ENCODE measurements around the gene WDR62. TPM values are rescaled to one million over a fixed set of nuclear protein-coding genes. Genes with fewer than 3 reads are reported as not detected.
"Not testable (repeated sequence)": the region's sequence is repeated elsewhere in the genome, so short reads cannot be mapped to it uniquely, and the experiment has no call there.

WDR62 gene
- total RNA-seq, 1 donor from 2014 or later, result 4.8 TPM

DNA sequence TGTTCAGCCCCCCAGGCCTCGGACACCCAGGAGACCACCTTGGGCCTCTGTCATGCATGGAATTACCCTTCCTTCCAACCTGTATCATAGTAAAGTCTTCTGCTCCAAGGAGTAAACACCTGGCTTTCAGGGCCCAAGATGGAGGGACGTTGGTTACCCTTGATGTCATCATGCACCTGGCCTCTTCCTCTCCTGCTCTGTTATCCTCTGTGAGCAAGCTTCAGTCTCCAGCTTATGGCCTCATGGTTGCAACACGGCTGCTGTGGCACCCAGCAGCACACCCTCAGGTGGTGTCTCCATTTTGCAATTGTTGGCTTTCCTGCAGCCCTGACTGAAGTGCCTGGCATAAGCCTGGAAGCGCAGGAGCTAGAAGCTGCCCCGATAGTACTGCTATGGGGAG, 52.3 kb downstream of the WDR62 start:
- DNase-seq (ENCODE audit: extremely low read depth, low read depth, low spot score), result no peak

DNA sequence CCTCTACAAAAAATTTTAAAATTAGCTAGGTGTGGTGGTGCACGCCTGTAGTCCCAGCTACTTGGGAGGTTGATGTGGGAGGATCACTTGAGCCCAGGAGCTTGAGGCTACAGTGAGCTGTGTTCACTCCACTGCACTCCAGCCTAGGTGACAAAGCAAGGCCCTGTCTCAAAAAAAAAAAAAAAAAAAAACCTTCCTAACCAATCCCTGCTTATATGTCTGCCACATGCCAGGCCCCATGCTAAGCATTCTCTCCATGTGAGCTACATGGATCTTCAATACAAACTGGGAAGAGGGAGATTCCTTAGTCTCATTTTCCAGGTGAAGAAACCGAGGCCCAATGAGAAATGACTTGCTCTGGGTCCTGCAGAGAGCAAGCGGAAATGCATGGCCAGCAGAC, 54.0 kb downstream of the WDR62 start:
- no peak for DNase-seq (ENCODE audit: extremely low read depth, low read depth, low spot score)

DNA sequence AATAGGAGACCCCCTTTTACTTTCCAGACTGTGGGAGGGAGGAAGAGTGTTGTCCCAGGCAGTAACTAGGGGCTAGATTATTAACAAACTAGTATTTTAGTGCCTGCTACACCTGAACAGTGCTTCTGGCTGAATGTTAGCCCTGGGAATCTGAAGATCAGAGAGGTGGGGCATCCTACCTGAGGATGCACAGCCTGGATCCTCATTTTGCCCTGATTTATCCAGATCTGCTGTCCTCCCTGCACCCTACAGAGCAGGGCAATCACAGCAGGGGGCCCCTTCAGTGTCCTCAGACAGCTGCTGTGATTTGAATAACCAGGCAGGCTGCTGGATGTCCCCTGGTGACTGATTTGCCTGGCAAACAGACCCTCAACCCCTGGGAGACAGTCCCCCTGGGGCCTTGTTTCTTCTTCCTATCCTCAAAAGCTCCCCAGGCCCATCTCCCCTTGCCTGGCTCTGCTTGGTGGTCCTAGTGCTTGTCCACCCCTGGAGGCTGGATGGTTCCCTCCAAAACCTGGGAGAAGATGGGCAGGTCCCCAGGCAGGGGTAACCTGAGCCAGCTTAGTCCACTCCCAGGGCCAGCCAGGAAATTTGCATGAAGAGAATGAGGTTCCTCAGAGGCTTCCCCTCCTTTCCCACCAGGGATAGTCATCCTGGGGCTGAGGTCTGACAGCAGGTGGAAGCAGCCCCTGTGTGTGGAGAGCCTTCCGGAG, 55.9 kb downstream of the WDR62 start, which contains the start of gene OVOL3:
TSS of gene OVOL3 (plus strand) at position 657 of the 713 bp plus-strand sequence. CDS start 60 bp downstream, outside the sequence.
- DNase-seq (ENCODE audit: extremely low read depth, low read depth, low spot score), result no peak

DNA sequence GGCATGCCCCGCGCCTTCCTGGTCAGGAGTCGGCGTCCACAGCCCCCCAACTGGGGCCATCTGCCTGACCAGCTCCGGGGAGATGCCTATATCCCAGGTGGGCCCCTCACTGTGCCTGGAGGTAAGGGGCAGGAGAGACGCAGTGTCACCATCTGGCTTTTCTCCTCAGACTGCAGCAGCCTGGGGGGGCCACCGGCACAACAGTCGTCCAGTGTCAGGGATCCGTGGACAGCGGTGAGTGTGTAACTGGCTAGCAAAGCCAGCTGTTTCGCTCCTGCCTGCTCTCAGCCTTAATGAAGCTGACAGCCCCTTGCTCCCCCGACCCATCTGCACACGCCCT, 56.5 kb downstream of the WDR62 start:
- no peak for DNase-seq (ENCODE audit: extremely low read depth, low read depth, low spot score)

DNA sequence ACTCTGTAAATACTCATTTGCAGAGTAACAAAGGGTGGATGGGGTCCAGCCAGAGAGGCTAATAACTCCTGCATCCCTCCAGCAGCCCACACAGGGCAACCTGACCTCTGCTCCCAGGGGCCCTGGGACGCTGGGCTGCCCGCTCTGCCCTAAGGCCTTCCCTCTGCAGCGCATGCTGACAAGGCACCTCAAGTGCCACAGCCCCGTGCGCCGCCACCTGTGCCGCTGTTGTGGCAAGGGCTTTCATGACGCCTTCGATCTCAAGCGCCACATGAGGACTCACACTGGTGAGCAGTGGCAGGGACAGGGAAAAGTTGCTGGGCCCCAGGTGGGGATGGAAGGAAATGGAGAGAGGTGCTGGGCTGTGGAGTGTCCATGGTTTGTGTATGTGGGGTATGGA, 58.0 kb downstream of the WDR62 start:
- DNase-seq (ENCODE audit: extremely low read depth, low read depth, low spot score), result no peak

DNA sequence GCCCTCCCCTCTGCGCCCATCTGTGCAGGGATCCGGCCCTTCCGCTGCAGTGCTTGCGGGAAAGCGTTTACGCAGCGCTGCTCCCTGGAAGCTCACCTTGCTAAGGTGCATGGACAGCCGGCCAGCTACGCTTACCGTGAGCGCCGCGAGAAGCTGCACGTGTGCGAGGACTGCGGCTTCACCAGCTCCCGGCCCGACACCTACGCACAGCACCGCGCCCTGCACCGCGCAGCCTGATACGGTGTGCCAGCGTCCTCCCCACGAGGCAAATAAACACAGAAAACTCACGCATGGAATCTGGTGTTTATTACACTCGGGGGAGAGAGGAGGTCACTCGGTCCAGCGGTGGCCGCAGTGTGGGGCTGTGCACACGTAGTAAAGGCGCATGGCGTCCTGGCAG, 58.7 kb downstream of the WDR62 start:
- DNase-seq (ENCODE audit: extremely low read depth, low read depth, low spot score), result no peak

DNA sequence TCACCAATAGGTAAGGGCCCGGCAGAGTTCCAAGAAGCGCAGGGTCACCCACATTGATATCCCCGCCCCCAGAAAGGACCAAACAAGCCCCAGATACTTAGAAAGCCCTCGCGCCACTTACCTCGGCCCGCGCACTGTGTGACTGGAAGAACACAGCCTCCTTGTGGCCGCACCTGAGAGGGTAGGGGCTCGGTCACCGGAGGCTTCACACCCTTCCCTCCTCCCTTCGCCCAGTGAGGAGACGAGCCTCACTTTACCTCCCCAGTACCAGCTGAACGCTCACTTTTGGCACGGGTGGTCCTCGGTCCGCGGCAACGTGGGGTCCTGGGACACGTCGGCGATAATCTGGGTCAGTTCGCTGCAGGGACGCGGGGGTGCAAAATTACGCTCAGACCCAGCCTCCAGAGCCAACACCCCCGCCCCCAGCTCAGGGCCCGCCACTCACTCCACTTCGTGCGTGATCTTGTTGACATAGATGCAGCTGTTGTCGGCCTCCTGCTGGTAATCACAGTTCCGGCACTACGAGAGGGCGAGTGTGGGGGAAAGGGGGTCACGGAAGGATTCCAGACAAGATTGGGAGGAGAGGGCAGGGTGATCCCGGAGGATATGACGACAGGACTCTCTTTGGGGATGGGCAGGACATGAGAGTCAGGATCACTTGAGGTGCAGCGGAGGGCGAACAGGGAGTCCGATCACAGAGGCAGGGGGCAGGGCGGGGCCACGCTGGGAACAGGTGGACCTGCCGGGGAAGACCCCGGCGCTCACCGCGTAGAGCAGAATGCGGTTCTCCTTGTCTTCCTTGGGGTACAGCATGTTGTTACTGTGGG, 59.4 kb downstream of the WDR62 start:
- no peak for DNase-seq (ENCODE audit: extremely low read depth, low read depth, low spot score)

DNA sequence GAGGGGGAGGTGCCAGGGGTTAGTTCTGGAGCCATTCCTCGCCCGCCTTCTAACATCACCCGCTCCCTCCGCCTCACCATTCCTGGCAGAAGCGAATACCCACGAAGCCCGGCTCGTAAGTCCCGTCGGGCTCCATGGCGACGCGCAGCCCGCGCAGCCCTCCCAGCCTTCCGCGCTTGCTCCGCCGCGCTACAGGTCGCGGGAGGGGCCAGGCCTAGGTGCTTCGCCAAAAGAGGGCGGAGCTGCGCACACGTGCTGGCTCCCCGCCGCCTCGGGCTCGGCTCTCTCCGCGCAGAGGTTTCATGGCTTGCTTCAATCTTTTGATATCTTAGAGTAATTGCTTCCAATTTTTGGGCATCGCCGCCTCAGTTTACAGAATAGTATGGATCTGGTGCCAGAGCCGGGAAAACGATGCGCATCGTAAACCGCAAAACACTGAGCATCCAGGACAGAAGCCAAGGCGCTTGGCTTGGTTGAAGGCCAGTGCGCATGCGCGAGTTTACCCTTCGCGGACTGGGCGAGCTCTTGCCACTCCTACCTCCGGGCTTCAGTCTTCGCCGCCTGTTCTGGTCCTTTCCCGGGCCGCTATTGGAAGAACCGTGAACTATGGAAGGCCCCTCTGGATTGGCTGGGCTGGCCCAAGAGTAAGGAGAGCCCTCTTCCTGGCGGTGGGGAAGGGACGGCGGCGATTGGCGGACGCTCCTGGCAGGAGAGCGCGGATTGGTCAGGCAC, 60.2 kb downstream of the WDR62 start, which contains the start of gene POLR2I:
TSS of gene POLR2I (minus strand) at position 155 of the 732 bp plus-strand sequence. CDS start at position 136, 19 bp downstream.
- peak; percentile 96 for DNase-seq (ENCODE audit: extremely low read depth, low read depth, low spot score)

DNA sequence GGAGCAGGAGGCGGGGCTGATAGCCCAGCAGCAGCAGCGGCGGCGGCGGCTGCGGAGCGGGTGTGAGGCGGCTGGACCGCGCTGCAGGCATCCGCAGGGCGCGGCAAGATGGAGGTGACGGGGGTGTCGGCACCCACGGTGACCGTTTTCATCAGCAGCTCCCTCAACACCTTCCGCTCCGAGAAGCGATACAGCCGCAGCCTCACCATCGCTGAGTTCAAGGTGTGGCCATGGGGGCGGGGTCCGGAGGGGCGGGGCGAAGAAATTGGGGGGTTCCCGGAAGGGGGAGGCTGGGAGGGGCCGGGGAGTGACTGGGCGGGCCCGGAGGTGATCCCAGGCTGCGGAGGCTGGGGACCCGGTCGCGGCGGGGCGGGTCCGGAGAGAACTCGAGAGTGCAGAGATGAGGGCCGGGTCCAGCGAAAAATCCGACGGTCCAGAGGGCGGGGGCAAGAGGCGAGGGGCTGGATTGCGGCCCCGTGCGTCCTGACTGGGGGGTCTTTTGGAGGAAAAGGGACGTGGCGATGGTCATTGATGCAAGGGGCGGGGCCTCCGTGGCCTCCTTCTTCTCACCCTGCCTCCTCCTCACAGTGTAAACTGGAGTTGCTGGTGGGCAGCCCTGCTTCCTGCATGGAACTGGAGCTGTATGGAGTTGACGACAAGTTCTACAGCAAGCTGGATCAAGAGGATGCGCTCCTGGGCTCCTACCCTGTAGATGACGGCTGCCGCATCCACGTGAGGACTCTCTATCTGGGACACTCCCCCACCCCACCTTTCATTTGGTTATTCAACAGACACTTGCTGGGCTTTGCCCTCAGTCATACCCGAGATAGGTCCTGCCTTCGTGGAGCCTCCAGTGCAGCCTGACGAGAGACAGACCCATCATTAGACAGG, 61.0 kb downstream of the WDR62 start, which contains the start of gene TBCB:
TSS of gene TBCB (plus strand) at position 16 of the 891 bp plus-strand sequence. CDS start at position 109, 93 bp downstream.
- no peak for DNase-seq (ENCODE audit: extremely low read depth, low read depth, low spot score)

DNA sequence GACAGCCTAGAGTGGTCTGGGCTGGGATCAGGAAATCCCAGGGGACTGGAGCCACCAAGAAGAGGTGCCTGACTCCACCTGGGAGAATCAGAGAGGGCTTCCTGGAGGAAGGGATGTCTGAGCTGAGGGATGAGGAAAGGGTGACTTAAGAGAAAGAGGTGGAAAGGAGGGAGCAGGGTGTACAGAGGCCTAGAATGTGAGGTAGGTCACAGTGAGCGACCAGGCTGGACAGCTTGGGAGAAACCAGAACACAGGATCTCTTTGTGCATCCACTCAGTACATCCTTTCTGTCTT, 61.6 kb downstream of the WDR62 start:
- no peak for DNase-seq (ENCODE audit: extremely low read depth, low read depth, low spot score)

DNA sequence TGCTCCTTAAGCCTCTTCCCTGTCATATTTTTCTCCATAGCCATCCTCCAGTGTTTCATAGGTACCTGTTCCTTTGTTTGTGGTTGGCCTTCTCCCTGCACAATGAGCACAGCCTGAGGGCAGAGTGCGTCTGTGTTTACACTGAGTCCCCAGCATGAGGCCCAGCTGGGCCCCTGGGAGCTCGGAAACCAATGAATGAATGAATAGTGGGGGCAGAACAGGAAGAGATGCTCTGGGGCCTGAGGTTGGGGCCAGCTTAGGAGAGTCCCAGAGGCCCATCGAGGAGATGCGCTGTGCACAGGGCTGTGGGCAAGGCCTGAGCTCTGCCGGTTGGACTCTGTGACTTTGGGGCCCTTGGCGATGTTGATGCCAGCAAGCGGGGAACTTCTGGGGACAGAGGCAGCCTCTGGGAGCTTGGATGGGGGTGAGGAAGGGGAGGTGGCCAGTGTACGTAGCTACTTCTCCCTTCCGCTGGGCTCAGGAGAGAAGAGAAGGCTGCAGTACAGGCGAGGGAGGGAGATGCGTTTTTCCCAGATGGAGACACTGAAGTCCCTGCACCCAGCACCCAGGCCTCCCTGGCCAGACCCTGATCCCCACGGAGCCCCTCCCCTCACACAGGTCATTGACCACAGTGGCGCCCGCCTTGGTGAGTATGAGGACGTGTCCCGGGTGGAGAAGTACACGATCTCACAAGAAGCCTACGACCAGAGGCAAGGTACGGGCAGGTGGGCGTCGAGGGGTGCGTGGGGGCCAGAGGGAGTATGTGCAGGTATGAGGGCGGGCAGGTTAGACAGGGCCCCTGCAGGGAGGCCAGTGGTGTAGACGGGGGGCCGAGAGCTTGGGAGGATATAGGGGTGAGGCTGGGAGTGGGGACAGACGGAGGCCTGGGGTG, 65.6 kb downstream of the WDR62 start:
- DNase-seq (ENCODE audit: extremely low read depth, low read depth, low spot score), result no peak

DNA sequence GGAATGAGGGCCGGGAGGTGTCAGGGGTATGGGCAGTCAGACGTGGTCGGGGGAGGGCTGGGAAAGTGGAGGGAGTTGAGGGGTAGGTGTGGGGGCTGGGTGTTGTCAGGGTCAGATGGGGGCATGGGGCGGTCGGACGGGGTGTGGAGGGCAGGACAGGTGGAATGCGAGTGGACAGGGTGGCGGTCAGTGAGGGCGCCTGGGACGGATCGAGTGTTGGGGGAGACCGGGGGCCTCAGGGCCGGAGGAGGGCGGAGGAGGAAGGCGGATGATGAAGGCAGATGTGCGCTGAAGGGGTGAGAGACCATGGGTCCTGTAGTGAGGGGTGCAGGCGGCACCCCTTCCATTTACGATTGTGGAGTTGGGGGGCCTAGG, 66.3 kb downstream of the WDR62 start:
- DNase-seq (ENCODE audit: extremely low read depth, low read depth, low spot score), result no peak

DNA sequence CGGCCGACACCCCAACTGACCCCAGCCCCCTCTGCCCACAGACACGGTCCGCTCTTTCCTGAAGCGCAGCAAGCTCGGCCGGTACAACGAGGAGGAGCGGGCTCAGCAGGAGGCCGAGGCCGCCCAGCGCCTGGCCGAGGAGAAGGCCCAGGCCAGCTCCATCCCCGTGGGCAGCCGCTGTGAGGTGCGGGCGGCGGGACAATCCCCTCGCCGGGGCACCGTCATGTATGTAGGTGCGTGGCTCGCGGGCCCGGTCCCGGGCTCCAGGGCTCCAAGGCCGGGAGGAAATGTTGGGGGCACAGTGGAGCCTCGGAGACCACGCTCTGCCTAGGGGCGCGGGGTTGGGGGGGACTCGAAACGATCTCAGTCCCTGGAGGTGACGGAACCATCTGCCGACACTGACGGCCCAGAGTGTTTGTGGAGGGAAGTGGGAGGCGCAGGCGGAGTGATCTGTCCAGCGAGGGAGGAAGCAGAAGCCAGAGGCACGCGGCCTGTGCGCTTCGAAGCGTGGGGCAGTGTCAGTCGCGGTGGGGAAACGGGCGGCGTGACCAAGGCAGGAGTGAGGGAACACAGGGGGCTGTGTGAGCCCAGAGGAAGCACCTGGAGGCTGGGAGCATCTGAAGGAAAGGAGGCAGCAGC, 66.9 kb downstream of the WDR62 start:
- DNase-seq (ENCODE audit: extremely low read depth, low read depth, low spot score), result no peak

DNA sequence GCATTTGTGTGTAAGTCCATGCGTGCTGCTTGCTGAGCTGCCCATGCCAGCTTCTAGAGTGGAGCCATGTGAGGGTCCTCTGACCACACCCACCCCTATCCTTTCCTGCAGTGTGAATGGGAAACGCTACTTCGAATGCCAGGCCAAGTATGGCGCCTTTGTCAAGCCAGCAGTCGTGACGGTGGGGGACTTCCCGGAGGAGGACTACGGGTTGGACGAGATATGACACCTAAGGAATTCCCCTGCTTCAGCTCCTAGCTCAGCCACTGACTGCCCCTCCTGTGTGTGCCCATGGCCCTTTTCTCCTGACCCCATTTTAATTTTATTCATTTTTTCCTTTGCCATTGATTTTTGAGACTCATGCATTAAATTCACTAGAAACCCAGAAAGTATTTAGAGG, 70.9 kb downstream of the WDR62 start:
- no peak for DNase-seq (ENCODE audit: extremely low read depth, low read depth, low spot score)

DNA sequence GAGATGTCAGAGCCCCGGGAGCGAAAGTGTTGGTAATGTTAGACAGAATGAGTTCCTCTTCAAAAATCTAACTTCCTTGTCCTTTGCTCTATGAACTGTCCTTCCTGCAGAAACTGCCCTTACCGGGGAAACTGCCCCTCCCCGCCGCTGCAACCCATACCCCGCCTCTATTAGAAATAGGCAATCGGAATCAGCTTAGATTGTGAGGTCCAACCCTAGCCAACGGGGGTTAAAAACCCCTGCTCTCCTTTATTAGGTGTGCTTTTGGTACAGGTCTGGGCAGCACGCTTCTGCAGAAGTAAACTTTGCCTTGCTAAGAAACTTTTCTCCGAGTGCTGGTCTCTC, 73.7 kb downstream of the WDR62 start:
- DNase-seq (ENCODE audit: extremely low read depth, low read depth, low spot score), result no peak

DNA sequence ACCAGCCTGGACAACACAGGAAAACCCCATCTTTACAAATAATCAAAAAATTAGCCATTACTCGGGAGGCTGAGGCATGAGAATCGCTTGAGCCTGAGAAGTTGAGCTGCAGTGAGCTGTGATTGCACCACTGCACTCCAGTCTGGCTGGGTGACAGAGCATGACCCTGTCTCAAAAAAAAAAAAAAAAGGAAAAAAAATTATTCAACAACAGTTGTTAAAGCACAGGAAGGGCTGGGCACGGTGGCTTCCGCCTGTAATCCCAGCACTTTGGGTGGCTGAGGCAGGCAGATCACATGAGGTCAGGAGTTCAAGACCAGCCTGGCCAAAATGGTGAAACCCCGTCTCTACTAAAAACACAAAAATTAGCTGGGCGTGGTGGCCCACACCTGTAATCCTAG, 76.5 kb downstream of the WDR62 start:
- not testable (repeated sequence) for DNase-seq (ENCODE audit: extremely low read depth, low read depth, low spot score)

DNA sequence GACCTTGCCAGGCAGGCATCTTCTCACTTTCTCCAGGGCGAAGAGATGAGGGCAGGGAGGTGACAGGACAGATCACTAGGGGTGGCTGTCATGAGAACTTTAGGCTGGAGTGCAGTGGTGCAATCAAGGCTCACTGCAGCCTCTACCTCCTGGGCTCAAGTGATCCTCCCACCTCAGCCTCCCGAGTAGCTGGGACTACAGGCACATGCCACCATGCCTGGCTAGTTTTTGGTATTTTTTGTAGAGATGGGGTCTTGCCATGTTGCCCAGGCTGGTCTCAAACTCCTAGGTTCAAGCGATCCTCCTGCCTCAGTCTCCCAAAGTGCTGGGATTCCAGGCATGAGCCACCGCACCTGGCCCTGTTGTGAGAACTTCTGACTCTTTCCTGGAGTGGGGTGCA, 80.2 kb downstream of the WDR62 start:
- not testable (repeated sequence) for DNase-seq (ENCODE audit: extremely low read depth, low read depth, low spot score)

DNA sequence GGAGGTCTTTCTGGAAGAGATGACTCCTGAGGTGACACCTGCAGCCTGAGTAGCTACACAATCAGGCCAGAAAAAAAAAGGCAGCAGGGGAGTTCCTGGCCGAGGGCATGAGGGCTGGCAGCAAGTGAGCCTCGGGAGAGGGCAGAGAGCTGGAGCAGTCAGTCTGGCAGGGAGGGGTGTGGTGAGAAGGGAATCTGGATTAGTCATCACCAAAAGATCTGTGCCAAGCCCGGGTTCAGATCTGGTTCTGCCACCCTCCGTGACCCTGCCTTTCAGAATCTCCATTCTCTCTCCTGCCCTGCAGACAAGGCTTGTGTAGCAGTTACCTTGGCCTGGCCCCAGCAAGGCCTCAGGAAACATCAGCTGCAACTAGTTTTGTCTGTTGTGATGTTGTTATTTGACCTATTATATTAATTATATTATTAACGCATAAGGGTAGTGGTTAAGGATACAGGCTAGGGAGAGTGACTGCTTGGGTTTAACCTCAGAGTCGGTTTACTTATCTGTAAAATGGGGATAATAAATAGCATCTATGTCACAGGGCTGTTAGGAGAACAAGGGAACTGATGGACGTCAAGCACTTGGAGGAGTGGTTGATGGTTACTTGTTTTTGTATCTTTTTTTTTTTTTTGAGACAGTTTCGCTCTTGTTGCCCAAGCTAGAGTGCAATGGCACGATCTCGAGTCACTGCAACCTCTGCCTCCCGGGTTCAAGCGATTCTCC, 82.4 kb downstream of the WDR62 start:
- no peak for DNase-seq (ENCODE audit: extremely low read depth, low read depth, low spot score)

DNA sequence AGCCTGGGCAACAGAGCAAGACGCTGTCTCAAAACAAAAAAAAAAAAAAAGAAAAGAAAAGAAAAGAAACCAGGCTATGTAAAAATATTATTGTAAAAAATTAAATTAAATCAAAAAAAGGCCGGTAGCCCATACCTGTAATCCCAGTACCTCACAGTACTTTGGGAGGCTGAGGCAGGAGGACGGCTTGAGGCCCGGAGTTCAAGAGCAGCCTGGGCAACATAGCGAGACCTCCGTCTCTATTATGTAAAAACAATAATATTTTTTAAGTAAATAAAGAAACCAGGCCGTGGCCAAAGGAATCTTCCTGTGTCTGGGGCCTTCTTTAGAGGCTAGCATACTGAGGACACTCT, 84.4 kb downstream of the WDR62 start:
- DNase-seq (ENCODE audit: extremely low read depth, low read depth, low spot score), result no peak

Data from glomerular endothelial cell (primary cell).